ENCODE data around the gene TNRC18. TPM values are rescaled to one million over a fixed set of nuclear protein-coding genes. Genes with fewer than 3 reads are reported as not detected.
"Not testable (repeated sequence)": the region's sequence is repeated elsewhere in the genome, so short reads cannot be mapped to it uniquely, and the experiment has no call there.

The TNRC18 gene
- total and polyA plus RNA-seq, 9 donors = 48.6 to 153 (median 91.8) TPM

GRCh38 chr7:5310822-5311405 is 112.7 kb downstream of the TNRC18 start:
- intact Hi-C loops (cut with DNase I) = no loop called here
- Histone ChIP-seq H3K36me3 (no peaks in the 10 kb centered on the region), H3K9me3 (no peaks in the 10 kb centered on the region), H3K4me3 (no peak overlapping the region), H3K27me3 (no peaks in the 10 kb centered on the region), H3K4me1 (ENCODE audit: insufficient read depth) (peaks cover 1% of the 10 kb centered on the region), H3K27ac (no peak overlapping the region)
- WGBS, 3 donors = 91 to 95% (median 94%) methylated on average over 16 of the region's 16 CpGs
- TF ChIP-seq POLR2A (IDR thresholded peaks at IDR 0.05) (no peak), CTCF (IDR thresholded peaks at IDR 0.05) (no peak), EP300 (IDR thresholded peaks at IDR 0.05) (no peak)
- DNase-seq = no peak

GRCh38 chr7:5309146-5309545 is 114.5 kb downstream of the TNRC18 start:
- Histone ChIP-seq H3K27me3 (no peaks in the 10 kb centered on the region), H3K9me3 (no peaks in the 10 kb centered on the region), H3K36me3 (no peaks in the 10 kb centered on the region), H3K27ac (no peak overlapping the region), H3K4me3 (no peak overlapping the region), H3K4me1 (ENCODE audit: insufficient read depth) (peaks cover 1% of the 10 kb centered on the region)
- no peak for DNase-seq
- WGBS, 3 donors = 92 to 95% (median 94%) methylated on average over 19 to 25 of the region's 25 CpGs
- TF ChIP-seq EP300 (IDR thresholded peaks at IDR 0.05) (no peak), POLR2A (IDR thresholded peaks at IDR 0.05) (no peak)
- intact Hi-C loops (cut with DNase I) = no loop called here

GRCh38 chr7:5307221-5308142 is 116.2 kb downstream of the TNRC18 start:
- H3K36me3 ChIP-seq; H3K27ac ChIP-seq; H3K9me3 ChIP-seq; intact Hi-C loops (cut with DNase I); H3K27me3 ChIP-seq; H3K4me1 ChIP-seq (ENCODE audit: insufficient read depth); H3K4me3 ChIP-seq; DNase-seq: not testable (repeated sequence)
- 85 to 91% (median 89%) methylated on average over 36 to 39 of the region's 39 CpGs for WGBS, 3 donors

GRCh38 chr7:5305050-5305449 is 118.6 kb downstream of the TNRC18 start:
- H3K4me1 ChIP-seq (ENCODE audit: insufficient read depth); intact Hi-C loops (cut with DNase I); H3K9me3 ChIP-seq; H3K4me3 ChIP-seq; H3K27me3 ChIP-seq; DNase-seq; H3K27ac ChIP-seq; H3K36me3 ChIP-seq: not testable (repeated sequence)
- WGBS, 3 donors = 87 to 92% (median 91%) methylated on average over 9 of the region's 9 CpGs

- H3K27me3 ChIP-seq = no peaks in the 10 kb centered on the region
- TF ChIP-seq POLR2A (IDR thresholded peaks at IDR 0.05) (no peak), EP300 (IDR thresholded peaks at IDR 0.05) (no peak)
- H3K4me1 ChIP-seq (ENCODE audit: insufficient read depth) = no peaks in the 10 kb centered on the region
- H3K4me3 ChIP-seq = no peak overlapping the region
- H3K36me3 ChIP-seq = no peaks in the 10 kb centered on the region
- H3K27ac ChIP-seq = no peak overlapping the region
- 62 to 69% (median 65%) methylated on average over 25 to 35 of the region's 35 CpGs for WGBS, 3 donors
- no peak for DNase-seq
- intact Hi-C loops (cut with DNase I) = no loop called here
- no peaks in the 10 kb centered on the region for H3K9me3 ChIP-seq
Measured at GRCh38 chr7:5303591-5304505, 119.8 kb downstream of the TNRC18 start.

GRCh38 chr7:5303061-5303460 is 120.6 kb downstream of the TNRC18 start:
- Histone ChIP-seq H3K4me1 (ENCODE audit: insufficient read depth) (no peaks in the 10 kb centered on the region), H3K4me3 (no peak overlapping the region), H3K27ac (no peak overlapping the region), H3K9me3 (no peaks in the 10 kb centered on the region), H3K36me3 (no peaks in the 10 kb centered on the region), H3K27me3 (no peaks in the 10 kb centered on the region)
- WGBS, 3 donors = 82 to 85% (median 82%) methylated on average over 18 of the region's 18 CpGs
- TF ChIP-seq CTCF (IDR thresholded peaks at IDR 0.05) (no peak), EP300 (IDR thresholded peaks at IDR 0.05) (no peak), POLR2A (IDR thresholded peaks at IDR 0.05) (no peak)
- intact Hi-C loops (cut with DNase I) = no loop called here
- DNase-seq = no peak
